Left ventricle myocardium inferior (tissue), 1 donor: ENCODE data around the gene TFPT. TPM values are rescaled to one million over a fixed set of nuclear protein-coding genes. Genes with fewer than 3 reads are reported as not detected.

Source experiments
- DNase-seq: peaks from one replicate; pipeline ENCODE4 v3.0.0-alpha.2; 2020
- H3K27ac ChIP-seq: fragments of 200-600 bp; replicated peaks from 2 replicates; pipeline ENCODE4 v1.8.0; 2021
- H3K27me3 ChIP-seq: fragments of 200-600 bp; 2 replicates; pipeline ENCODE4 v1.8.0; 2021; ENCODE audit warnings: low read depth
- H3K36me3 ChIP-seq: fragments of 200-600 bp; 2 replicates; pipeline ENCODE4 v1.8.0; 2021
- H3K4me1 ChIP-seq: fragments of 200-600 bp; 2 replicates; pipeline ENCODE4 v1.8.0; 2021
- H3K4me3 ChIP-seq: fragments of 200-600 bp; 2 replicates; pipeline ENCODE4 v1.8.0; 2021; ENCODE audit warnings: mild to moderate bottlenecking, moderate library complexity
- H3K9me3 ChIP-seq: fragments of 200-600 bp; replicated peaks from 2 replicates; pipeline ENCODE4 v1.8.0; 2021
- CTCF ChIP-seq: fragments of 200-600 bp; IDR thresholded peaks from 2 replicates; pipeline ENCODE4 v1.8.0; 2021; ENCODE audit warnings: antibody characterized with exemption, mild to moderate bottlenecking, borderline replicate concordance
- intact Hi-C: fragments of 100-400 bp; cut with micrococcal nuclease; formaldehyde crosslinking; loops from one replicate; pipeline ENCODE4 v1.11.0; 2022
- total RNA-seq: library from RNA; stranded (reverse); fragmentation: NEBNext Ultra II Directional; extraction: Animal tissue kit (Norgen Biotek cat#: 25700); gene quantifications from one replicate; pipeline ENCODE4 v1.2.1, GENCODE V29; 2021
- donor health status: DM: no; HTN: yes; CAD: no; lungs with severe emphysema.

TFPT gene
- total RNA-seq, 1 donor from 2014 or later, result 14.5 TPM

DNA sequence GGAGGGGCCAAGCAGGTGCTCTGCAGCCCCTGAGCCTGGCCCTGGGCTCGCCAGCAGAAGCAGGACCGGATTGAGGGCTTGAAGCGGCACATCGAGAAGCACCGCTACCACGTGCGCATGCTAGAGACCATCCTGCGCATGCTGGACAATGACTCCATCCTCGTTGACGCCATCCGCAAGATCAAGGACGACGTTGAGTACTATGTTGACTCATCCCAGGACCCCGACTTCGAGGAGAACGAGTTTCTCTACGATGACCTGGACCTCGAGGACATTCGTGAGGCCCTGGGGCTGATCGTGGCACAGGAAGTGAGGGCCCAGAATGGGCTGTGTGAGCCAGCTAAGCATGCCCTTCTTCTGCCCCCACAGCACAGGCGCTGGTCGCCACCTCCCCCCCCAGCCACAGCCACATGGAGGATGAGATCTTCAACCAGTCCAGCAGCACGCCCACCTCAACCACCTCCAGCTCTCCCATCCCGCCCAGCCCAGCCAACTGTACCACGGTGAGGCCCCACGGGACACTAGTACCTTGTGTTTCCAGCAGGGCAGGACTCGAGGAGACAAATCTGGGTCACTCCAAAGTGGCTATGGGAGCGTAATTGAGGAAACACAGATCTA is 30.2 kb upstream of the TFPT start:
- intact Hi-C loops, result no loop called here
- no peaks in the 10 kb centered on the region for H3K9me3 ChIP-seq
- H3K4me3 ChIP-seq, result no peak overlapping the region
- H3K27ac ChIP-seq, result no peak overlapping the region
- no peak for TF ChIP-seq CTCF
- DNase-seq, result no peak
- H3K4me1 ChIP-seq, result peaks cover 41% of the 10 kb centered on the region
- H3K27me3 ChIP-seq, result no peaks in the 10 kb centered on the region
- peaks cover 81% of the 10 kb centered on the region for H3K36me3 ChIP-seq

DNA sequence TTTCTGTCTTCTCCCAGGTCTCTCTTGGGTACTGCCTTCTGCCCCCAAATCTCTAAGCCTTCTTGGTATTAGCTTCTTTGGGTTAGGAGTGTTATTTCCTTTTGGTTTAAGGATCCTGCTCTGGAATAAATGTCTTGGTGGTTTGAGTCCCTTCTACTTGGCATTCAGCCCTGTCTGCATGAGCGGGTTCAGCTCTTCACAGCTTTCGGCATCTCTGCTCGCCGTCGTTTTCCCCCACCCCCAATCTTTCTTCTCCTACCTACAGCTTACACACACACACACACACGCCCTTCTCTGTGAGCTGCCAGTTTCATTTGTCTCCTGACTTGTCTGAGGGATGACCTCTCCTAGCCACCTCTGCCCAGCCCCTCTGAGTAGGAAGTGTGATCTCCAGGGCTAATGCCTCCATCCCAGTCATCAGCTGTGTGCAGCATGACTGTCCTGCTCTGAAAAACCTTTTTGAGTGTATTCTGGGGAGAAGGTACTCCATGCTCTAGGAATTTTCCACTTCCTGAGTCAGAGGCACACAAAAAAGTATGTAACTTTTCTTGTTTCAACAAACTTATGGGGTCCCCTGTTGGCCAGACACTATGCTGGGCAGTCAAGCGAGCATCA is 26.8 kb upstream of the TFPT start:
- TF ChIP-seq CTCF, result no peak
- DNase-seq, result no peak
- Histone ChIP-seq H3K27ac (no peak overlapping the region), H3K4me1 (peaks cover 60% of the 10 kb centered on the region), H3K27me3 (no peaks in the 10 kb centered on the region), H3K36me3 (peaks cover 49% of the 10 kb centered on the region), H3K4me3 (no peak overlapping the region), H3K9me3 (no peaks in the 10 kb centered on the region)
- intact Hi-C loops, result no loop called here

DNA sequence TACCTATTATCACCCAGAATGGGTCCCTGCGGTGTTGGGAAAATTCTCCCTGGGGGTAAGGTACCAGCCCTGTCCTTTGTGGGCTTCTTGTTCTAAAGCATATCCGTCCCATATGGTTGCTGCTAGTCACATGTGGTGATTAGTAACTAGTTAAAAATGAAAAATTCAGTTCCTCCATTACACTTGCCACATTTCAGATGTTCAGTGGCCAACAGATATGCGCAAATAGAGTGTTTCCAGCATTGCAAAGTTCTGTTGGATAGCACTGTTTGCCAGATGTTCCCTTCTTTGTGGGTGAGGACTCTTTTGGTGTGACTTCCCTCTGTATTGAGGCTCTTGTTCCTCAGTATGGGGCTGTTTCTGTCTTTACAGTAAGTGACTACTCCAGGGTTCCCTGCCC is 25.9 kb upstream of the TFPT start:
- TF ChIP-seq CTCF, result no peak
- no peaks in the 10 kb centered on the region for H3K27me3 ChIP-seq
- H3K9me3 ChIP-seq, result no peaks in the 10 kb centered on the region
- H3K36me3 ChIP-seq, result peaks cover 40% of the 10 kb centered on the region
- intact Hi-C loops, result no loop called here
- H3K27ac ChIP-seq, result no peak overlapping the region
- H3K4me3 ChIP-seq, result no peak overlapping the region
- H3K4me1 ChIP-seq, result peaks cover 55% of the 10 kb centered on the region
- DNase-seq, result no peak

- H3K4me1 ChIP-seq, result peaks cover 57% of the 10 kb centered on the region
- peaks cover 13% of the 10 kb centered on the region for H3K36me3 ChIP-seq
- intact Hi-C loops, result no loop called here
- H3K9me3 ChIP-seq, result no peaks in the 10 kb centered on the region
- no peak for TF ChIP-seq CTCF
- no peak for DNase-seq
- peak overlapping the region; percentile 97 for H3K27ac ChIP-seq
- H3K4me3 ChIP-seq, result peak overlapping the region; percentile 99
- H3K27me3 ChIP-seq, result no peaks in the 10 kb centered on the region
These were observed 23.2 kb upstream of the TFPT start for GRCh38 chr19:54138489-54139256.

GRCh38 chr19:54137699-54138488 is 22.4 kb upstream of the TFPT start, which contains the start of gene CNOT3:
Gene CNOT3, plus strand, starts transcription at chr19:54137762. Its CDS starts 5,217 bp downstream, at chr19:54142979.
- no peaks in the 10 kb centered on the region for H3K27me3 ChIP-seq
- peaks cover 5% of the 10 kb centered on the region for H3K36me3 ChIP-seq
- no peak for DNase-seq
- peak; percentile 15 for TF ChIP-seq CTCF
- H3K4me1 ChIP-seq, result peaks cover 57% of the 10 kb centered on the region
- no peaks in the 10 kb centered on the region for H3K9me3 ChIP-seq
- H3K27ac ChIP-seq, result peak within 1 kb of the TSS; percentile 97
- H3K4me3 ChIP-seq, result peak within 1 kb of the TSS; percentile 99
- intact Hi-C loops, result no loop called here
